Measurements from ENCODE around the gene WASL.

- TF ChIP-seq POLR2A (IDR thresholded peaks at IDR 0.05; ENCODE audit: low read length), result no peak
- TF ChIP-seq GATA1 (IDR thresholded peaks at IDR 0.05; ENCODE audit: low read depth, low read length), result no peak
Measured at GRCh38 chr7:123754271-123754871, 5.6 kb upstream of the WASL start.

Measured in erythroblast (primary cell).